Colonic mucosa (tissue), 4 donors: ENCODE results near the gene GABBR2. TPM values are rescaled to one million over a fixed set of nuclear protein-coding genes. Genes with fewer than 3 reads are reported as not detected.
A peak's percentile ranks its signal among the peaks of the same experiment; 100 is the strongest.

Source experiments
- DNase-seq: peaks from one replicate; pipeline ENCODE4 v3.0.0-alpha.2; 2020
- H3K27ac ChIP-seq: fragments of 200-600 bp; one replicate; pipeline ENCODE4 v1.8.0; 2021
- H3K27me3 ChIP-seq: fragments of 200-600 bp; one replicate; pipeline ENCODE4 v1.8.0; 2021
- H3K36me3 ChIP-seq: fragments of 200-600 bp; one replicate; pipeline ENCODE4 v1.8.0; 2021
- H3K4me1 ChIP-seq: fragments of 200-600 bp; one replicate; pipeline ENCODE4 v1.8.0; 2021; ENCODE audit warnings: mild to moderate bottlenecking
- H3K4me3 ChIP-seq: fragments of 200-600 bp; one replicate; pipeline ENCODE4 v1.8.0; 2021
- H3K9ac ChIP-seq, 2 donors: one replicate each; pipeline ENCODE4 v1.7.0; 2013; ENCODE audit warnings: control low read depth in 2 of 2, low read depth in 2 of 2, low read length in 2 of 2
- H3K9me3 ChIP-seq: fragments of 200-600 bp; one replicate; pipeline ENCODE4 v1.8.0; 2021
- intact Hi-C: fragments of 100-400 bp; cut with DNase I; formaldehyde crosslinking; loops from one replicate; pipeline ENCODE4 v1.14.1; 2022
- total RNA-seq, 2 donors: library from RNA; stranded (reverse); fragmentation: NEBNext Ultra II Directional in 1 of 2; extraction: Animal tissue kit (Norgen Biotek cat#: 25700) in 1 of 2; gene quantifications; one replicate each; pipeline ENCODE4 v1.2.1, GENCODE V29; 2021
- TF ChIP-seq, protein P1 (sequence below): fragments of 200-600 bp; IDR thresholded peaks from one replicate; pipeline ENCODE4 v1.8.0; 2022; ENCODE audit warnings: antibody characterized with exemption, mild to moderate bottlenecking
- donor health status: healthy.
- donor health status: DM: no; HTN: no; CAD: no.
- donor health status: DM: no; HTN: no; CAD: no.

Gene GABBR2
- total RNA-seq, 2 donors from 2014 or later, result 0.05 TPM; not detected in 1

DNA sequence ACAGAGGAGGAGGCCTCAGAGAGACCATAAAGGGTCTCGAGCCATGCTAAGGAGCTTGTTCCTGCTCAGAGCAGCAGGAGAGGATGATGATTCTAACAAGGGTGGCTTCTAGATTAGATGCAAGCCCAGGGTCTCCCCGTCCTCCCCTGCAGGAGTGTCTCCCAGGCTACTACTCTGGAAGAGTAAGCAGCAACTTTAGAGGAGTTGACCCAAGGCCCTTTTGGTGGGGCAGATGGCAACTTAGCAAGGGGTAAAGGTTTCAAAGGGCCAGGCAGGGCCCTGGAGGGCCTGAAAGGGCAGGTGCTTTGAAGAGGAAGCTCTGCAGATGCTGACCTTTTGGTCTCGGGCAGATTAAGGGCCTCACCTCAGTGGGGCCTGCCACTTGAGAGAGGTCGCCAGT is 174.9 kb downstream of the GABBR2 start:
- Histone ChIP-seq H3K9me3 (no peaks in the 10 kb centered on the region), H3K4me3 (no peak overlapping the region), H3K27ac (no peak overlapping the region), H3K27me3 (no peaks in the 10 kb centered on the region), H3K9ac (no peak overlapping the region), H3K4me1 (no peaks in the 10 kb centered on the region), H3K36me3 (no peaks in the 10 kb centered on the region)
- DNase-seq, result no peak
- intact Hi-C loops, result no loop called here
- TF ChIP-seq, protein P1, sequence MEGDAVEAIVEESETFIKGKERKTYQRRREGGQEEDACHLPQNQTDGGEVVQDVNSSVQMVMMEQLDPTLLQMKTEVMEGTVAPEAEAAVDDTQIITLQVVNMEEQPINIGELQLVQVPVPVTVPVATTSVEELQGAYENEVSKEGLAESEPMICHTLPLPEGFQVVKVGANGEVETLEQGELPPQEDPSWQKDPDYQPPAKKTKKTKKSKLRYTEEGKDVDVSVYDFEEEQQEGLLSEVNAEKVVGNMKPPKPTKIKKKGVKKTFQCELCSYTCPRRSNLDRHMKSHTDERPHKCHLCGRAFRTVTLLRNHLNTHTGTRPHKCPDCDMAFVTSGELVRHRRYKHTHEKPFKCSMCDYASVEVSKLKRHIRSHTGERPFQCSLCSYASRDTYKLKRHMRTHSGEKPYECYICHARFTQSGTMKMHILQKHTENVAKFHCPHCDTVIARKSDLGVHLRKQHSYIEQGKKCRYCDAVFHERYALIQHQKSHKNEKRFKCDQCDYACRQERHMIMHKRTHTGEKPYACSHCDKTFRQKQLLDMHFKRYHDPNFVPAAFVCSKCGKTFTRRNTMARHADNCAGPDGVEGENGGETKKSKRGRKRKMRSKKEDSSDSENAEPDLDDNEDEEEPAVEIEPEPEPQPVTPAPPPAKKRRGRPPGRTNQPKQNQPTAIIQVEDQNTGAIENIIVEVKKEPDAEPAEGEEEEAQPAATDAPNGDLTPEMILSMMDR, result no peak

DNA sequence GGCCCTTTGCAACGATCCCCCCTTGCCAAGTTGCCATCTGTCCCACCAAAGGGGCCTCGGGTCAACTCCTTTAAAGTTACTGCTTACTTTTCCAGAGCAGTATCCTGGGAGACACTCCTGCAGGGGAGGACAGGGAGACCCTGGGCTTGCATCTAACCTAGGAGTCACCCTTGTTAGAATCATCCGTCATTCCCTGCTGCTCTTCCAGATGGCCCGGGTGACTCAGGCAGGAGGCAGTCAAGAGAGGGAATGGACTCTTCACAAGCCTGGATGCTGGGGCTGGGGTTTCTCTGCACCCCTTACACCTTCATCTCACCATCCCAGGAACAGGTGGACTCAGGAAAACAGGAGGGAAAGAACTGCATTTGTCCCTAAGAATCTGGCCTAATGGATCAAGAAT is 175.6 kb downstream of the GABBR2 start:
- Histone ChIP-seq H3K9me3 (no peaks in the 10 kb centered on the region), H3K36me3 (no peaks in the 10 kb centered on the region), H3K4me1 (no peaks in the 10 kb centered on the region), H3K27ac (no peak overlapping the region), H3K27me3 (no peaks in the 10 kb centered on the region), H3K9ac (no peak overlapping the region), H3K4me3 (no peak overlapping the region)
- DNase-seq, result peak; percentile 4
- TF ChIP-seq, protein P1, result no peak
- intact Hi-C loops, result no loop called here

DNA sequence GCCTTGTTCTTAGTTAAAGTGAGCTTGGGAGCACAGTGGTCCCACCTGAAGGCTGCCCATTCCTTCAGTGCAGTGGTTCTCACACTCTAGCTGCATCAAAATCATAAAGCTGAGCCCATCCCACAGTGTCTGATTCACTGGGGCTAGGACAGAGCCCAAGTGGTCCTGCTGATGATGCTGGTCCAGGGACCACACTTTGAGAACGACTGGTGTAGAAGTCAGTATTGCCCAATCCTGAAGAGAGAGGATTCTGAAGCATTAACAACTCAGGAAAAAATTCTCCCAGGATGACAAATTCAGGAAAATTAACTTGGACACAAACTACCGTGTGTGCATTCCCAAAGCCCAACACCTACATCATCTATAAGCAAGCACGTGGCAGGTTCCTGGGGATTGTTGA is 176.2 kb downstream of the GABBR2 start:
- H3K4me3 ChIP-seq, result no peak overlapping the region
- H3K27ac ChIP-seq, result no peak overlapping the region
- intact Hi-C loops, result no loop called here
- no peaks in the 10 kb centered on the region for H3K27me3 ChIP-seq
- TF ChIP-seq, protein P1, result no peak
- no peaks in the 10 kb centered on the region for H3K9me3 ChIP-seq
- no peaks in the 10 kb centered on the region for H3K4me1 ChIP-seq
- H3K36me3 ChIP-seq, result no peaks in the 10 kb centered on the region
- H3K9ac ChIP-seq, result no peak overlapping the region
- peak; percentile 10 for DNase-seq

- no peak for DNase-seq
- H3K4me1 ChIP-seq, result no peaks in the 10 kb centered on the region
- no peaks in the 10 kb centered on the region for H3K9me3 ChIP-seq
- H3K9ac ChIP-seq, result no peak overlapping the region
- H3K27ac ChIP-seq, result no peak overlapping the region
- no peaks in the 10 kb centered on the region for H3K27me3 ChIP-seq
- no peak overlapping the region for H3K4me3 ChIP-seq
- intact Hi-C loops, result no loop called here
- H3K36me3 ChIP-seq, result no peaks in the 10 kb centered on the region
- TF ChIP-seq, protein P1, result no peak
These were observed 176.6 kb downstream of the GABBR2 start for GRCh38 chr9:98532147-98532546.

DNA sequence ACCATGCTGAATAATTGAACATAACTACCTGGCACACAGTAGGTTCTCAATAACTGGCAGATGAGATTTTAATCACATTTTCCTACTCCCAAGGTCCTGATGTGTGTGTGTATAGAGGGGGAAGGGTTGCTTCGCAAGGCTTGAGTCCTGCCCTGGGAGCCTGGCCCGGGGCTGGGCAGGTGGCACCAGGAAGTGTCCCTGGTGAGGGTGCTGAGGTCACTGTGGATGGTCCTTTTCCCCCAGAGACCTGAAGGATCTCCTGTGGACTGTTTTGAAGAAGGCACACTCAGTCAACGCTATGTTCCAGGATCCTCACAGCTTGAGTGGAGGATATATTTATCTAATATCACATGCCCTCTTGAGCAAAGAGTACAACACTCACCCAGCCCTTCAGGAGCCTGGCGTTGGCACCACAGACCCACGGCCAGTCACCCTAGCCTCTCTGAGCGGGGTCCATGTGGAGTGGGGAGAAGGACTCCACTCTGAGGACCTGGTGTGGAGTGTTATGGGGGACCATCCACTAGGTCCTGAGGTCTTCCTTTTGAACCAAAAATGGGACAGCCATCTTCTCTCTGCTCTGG is 177.8 kb downstream of the GABBR2 start:
- TF ChIP-seq, protein P1, result no peak

More for the DNA sequence above, 177.8 kb downstream of the GABBR2 start:
- no peaks in the 10 kb centered on the region for H3K27me3 ChIP-seq
- no peaks in the 10 kb centered on the region for H3K4me1 ChIP-seq
- H3K4me3 ChIP-seq, result no peak overlapping the region
- no peak overlapping the region for H3K9ac ChIP-seq
- H3K9me3 ChIP-seq, result no peaks in the 10 kb centered on the region
- no peak for DNase-seq
- no peaks in the 10 kb centered on the region for H3K36me3 ChIP-seq
- no peak overlapping the region for H3K27ac ChIP-seq
- intact Hi-C loops, result no loop called here
